Left ventricle myocardium inferior (tissue), 1 donor: ENCODE measurements around the gene DLX5. TPM values are rescaled to one million over a fixed set of nuclear protein-coding genes. Genes with fewer than 3 reads are reported as not detected.

Source experiments
- DNase-seq: peaks from one replicate; pipeline ENCODE4 v3.0.0-alpha.2; 2020
- H3K27ac ChIP-seq: fragments of 200-600 bp; replicated peaks from 2 replicates; pipeline ENCODE4 v1.8.0; 2021
- H3K27me3 ChIP-seq: fragments of 200-600 bp; 2 replicates; pipeline ENCODE4 v1.8.0; 2021; ENCODE audit warnings: low read depth
- H3K36me3 ChIP-seq: fragments of 200-600 bp; 2 replicates; pipeline ENCODE4 v1.8.0; 2021
- H3K4me1 ChIP-seq: fragments of 200-600 bp; 2 replicates; pipeline ENCODE4 v1.8.0; 2021
- H3K4me3 ChIP-seq: fragments of 200-600 bp; 2 replicates; pipeline ENCODE4 v1.8.0; 2021; ENCODE audit warnings: mild to moderate bottlenecking, moderate library complexity
- H3K9me3 ChIP-seq: fragments of 200-600 bp; replicated peaks from 2 replicates; pipeline ENCODE4 v1.8.0; 2021
- CTCF ChIP-seq: fragments of 200-600 bp; IDR thresholded peaks from 2 replicates; pipeline ENCODE4 v1.8.0; 2021; ENCODE audit warnings: antibody characterized with exemption, mild to moderate bottlenecking, borderline replicate concordance
- intact Hi-C: fragments of 100-400 bp; cut with micrococcal nuclease; formaldehyde crosslinking; loops from one replicate; pipeline ENCODE4 v1.11.0; 2022
- total RNA-seq: library from RNA; stranded (reverse); fragmentation: NEBNext Ultra II Directional; extraction: Animal tissue kit (Norgen Biotek cat#: 25700); gene quantifications from one replicate; pipeline ENCODE4 v1.2.1, GENCODE V29; 2021
- donor health status: DM: no; HTN: yes; CAD: no; lungs with severe emphysema.

The DLX5 gene
- total RNA-seq, 1 donor from 2014 or later = not detected

GRCh38 chr7:96976106-96976505 lies 48.5 kb downstream of the DLX5 start:
- intact Hi-C loops = no loop called here
- H3K9me3 ChIP-seq = no peaks in the 10 kb centered on the region
- TF ChIP-seq CTCF = no peak
- H3K27me3 ChIP-seq = peaks cover 69% of the 10 kb centered on the region
- H3K4me3 ChIP-seq = no peak overlapping the region
- H3K4me1 ChIP-seq = no peaks in the 10 kb centered on the region
- DNase-seq = no peak
- H3K36me3 ChIP-seq = no peaks in the 10 kb centered on the region
- no peak overlapping the region for H3K27ac ChIP-seq

DNA sequence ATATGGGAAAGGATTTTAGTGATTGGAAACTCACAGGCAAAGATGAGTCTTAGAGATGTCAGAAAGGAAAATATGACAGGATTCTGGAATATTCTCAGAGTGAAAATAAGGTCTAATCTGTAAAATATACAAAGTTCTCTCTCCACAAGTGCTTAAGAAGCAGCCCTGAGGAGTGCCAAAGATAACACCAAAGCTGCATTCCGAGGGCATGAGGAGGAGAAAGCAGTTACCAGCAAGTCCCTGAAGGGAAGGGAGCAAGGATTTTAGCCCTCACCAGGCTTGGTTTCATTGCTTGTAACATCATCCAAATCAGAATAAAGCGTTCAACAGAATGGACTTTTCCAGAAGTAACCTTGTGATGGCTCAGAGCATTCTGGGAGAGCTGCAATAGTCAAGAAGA lies 50.6 kb downstream of the DLX5 start:
- Histone ChIP-seq H3K36me3 (no peaks in the 10 kb centered on the region), H3K27me3 (peaks cover 75% of the 10 kb centered on the region)
- intact Hi-C loops = no loop called here

DNA sequence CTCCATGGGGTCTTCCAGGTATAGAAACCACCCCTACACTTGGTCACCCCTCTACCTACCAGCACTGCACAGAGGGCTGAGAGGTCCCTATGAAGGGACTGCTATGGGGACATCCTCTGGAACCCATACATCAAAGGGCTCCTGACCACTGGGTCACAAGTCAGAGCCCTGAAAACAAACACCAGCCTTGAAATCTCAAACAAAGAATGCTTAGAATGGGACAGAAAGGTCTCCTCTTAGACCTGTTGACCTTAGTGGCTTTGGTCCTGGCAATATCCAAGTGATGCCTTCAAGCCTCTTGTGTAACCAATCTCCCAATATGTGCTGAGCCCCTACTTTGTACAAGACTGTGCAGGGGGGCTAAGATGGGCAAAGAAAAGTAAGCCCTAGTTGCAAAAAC lies 53.9 kb downstream of the DLX5 start:
- H3K27me3 ChIP-seq = peaks cover 87% of the 10 kb centered on the region
- TF ChIP-seq CTCF = no peak
- no peaks in the 10 kb centered on the region for H3K9me3 ChIP-seq
- H3K4me3 ChIP-seq = no peak overlapping the region
- H3K4me1 ChIP-seq = no peaks in the 10 kb centered on the region
- intact Hi-C loops = no loop called here
- H3K36me3 ChIP-seq = no peaks in the 10 kb centered on the region
- H3K27ac ChIP-seq = no peak overlapping the region
- DNase-seq = no peak

More for the DNA sequence above, 50.6 kb downstream of the DLX5 start:
- Histone ChIP-seq H3K4me3 (no peak overlapping the region), H3K27ac (no peak overlapping the region), H3K4me1 (no peaks in the 10 kb centered on the region), H3K9me3 (no peaks in the 10 kb centered on the region)
- no peak for DNase-seq
- no peak for TF ChIP-seq CTCF

Other genes starting within 250 kb of the DLX5 start
- gene DLX6, start 19.3 kb downstream of the DLX5 start, total RNA-seq = not detected
- 20.5 TPM for gene SDHAF3, start 92.9 kb upstream of the DLX5 start, total RNA-seq